ENCODE data around the gene MYRIP.
"Not testable (repeated sequence)": the region's sequence is repeated elsewhere in the genome, so short reads cannot be mapped to it uniquely, and the experiment has no call there.

The MYRIP gene

DNA sequence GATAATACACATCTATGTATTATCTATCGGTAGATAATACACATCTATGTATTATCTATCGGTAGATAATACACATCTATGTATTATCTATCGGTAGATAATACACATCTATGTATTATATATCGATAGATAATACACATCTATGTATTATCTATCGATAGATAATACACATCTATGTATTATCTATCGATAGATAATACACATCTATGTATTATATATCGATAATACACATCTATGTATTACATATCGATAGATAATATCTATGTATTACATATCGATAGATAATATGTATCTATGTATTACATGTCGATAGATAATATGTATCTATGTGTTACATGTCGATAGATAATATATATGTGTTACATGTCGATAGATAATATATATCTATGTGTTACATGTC, 275.0 kb downstream of the MYRIP start:
- DNase-seq (ENCODE audit: low read depth) = not testable (repeated sequence)

DNA sequence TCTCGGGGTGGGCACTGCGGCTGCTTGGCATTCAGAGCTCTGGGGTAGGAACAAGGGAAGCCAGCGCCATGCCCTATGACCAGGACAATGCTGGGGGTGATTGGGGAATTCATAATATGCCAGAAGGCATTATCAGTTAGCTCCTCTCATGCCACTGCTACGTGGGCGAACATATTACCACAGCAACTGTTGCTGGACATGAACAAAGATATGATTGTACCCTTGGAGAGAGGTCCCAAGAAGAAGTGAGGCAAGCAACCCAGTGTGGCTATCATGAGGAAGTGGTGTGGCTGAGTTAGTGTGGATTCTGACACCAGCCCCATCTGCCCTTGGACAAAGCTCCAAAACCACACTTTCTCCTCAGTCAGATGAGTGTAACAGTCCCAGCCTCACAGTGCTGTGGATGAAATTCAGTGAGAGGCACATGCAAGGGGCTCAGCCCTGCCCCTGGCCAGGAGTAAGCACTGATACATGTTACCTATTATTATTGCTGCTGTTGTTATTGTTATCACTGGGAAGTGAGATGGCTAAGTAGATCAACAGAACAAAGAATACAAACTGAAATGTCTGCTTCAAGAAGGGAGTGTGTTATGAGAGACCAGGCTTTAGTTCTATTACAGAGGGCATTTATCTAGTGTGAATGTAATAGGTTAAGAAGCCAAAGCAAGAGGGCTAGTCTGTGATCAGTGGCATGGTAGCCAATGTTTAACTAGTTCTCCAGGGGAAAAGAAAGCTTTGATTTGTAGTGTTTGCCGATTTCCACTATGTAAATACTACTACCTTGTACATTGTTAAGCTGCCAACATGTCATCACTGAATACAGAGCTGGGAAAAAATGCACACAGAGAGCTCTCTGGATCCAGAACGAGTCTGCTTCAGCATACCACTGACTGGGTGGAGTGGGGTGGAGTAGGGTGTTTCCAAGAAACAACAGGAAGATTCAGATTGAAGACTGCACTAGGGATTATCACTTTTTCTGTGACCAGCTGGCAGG, 277.8 kb downstream of the MYRIP start:
- no peak for DNase-seq (ENCODE audit: low read depth)

DNA sequence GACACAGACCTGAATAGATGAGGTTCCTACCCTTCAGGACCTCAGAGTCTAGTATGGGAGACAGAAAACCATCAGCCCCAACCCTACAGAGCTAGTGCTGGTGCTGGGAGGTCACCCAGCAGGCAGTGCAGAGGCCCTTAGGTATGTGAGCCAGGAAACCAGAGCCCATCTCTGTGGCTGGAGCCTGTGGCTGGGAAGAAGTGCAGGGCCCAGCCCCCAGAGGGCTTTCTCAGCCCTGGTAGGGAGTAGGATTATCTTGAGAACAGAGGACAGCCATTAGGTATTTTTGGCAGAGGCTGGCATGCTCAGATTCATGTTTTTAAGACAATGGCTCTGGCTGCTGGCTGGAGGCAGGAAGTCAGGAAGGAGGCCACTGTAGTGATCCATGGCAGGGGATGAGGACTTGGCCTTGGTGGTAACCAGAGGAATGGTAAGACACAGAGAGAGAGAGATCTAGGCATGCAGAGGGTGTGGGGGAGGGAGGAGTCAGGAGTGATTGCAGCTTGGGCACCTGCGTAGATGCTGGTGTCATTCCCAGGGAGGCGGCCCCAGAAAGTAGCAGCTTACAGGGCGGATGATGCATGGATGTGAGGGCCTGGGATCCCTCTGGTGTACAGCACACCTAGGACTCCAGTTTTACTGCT, 279.2 kb downstream of the MYRIP start:
- no peak for DNase-seq (ENCODE audit: low read depth)

DNA sequence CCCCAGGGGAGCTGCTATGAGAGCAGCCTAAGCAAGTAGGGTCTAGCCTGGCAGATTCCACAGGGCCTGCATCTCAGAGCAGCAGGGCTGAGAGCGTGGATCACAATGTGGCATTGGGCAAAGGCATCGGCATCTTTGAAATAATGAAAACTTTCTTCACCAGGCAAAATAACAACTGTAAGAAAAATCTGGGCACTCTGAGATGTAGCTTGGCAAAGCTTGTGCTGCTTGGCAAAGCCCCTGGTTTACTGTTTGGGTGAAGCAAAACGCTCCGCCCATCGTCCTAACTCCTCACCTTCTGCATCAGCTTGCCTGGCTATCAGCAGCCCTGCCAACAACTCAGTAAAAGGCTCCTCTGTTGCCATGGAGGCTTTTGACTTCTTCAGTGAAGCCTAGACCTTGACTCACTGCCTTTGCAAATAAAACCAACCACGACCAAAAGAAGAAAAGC, 287.3 kb downstream of the MYRIP start:
- DNase-seq (ENCODE audit: low read depth) = no peak

DNA sequence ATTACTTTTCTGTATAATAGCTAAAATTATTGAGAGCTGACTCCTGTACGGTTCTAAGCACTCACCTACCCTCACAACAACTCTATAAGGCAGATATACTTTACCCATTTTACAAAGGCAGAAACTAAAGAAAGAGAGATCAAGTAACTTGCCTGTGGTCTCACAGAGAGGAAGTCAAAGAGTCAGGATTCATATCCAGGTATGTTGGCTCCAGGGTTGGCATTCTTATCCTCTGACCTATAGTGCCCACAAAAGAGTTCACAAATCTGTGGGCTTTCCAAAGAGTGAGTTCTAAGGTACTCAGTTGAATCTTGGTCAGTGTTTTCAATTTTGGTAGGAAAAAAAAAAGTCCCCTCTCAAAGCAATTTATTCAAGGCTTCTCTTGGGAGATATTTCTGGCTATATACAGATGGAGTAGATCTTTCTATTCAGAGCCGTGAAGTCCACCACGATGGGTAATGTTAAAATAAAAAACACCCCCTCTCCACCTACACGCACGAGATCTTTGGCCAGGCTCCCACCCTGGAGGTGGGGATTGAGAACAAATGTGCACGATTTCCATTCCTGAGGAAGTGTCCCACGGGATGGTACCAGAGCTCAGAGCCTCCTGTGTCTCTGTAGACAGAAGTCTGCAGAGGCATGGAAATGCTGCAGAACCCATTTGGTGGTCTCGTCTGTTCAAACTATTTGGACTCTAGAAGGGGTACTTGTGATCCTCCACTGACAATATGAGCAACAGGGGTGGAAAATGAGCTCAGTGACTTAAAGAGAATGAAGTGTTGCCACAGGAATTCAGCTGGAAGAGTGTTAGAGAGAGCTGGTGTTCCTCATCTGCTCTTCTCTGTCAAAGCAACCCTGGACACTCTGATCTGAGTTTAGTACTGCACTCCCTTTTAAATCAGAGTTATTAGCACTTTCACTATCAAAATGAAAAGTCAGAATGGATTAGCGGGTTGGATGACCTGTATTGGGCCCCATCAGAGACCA, 288.0 kb downstream of the MYRIP start:
- DNase-seq (ENCODE audit: low read depth) = no peak

DNA sequence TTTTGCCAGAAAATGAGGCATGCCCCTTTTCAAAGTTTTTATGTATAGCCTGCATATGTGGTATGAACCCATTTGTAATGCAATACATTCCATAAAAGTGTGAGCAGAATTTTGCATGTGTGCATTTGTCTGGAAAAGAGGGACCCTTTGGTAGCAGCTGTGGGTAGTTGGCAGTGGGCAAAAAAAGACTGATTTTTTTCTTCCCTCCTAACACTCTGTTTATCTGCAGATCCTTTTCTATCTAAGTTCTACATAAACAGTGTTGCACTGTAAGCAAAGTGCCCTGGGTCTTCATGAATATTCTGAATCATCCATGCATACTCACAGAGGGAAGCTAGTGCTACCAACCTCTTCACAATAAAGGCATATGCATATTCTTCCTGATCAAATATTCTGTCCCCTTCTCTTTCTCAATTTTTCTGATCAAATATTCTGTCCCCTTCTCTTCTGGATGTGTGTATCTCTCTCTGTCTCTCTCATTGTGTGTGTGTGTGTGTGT, 288.9 kb downstream of the MYRIP start:
- DNase-seq (ENCODE audit: low read depth) = peak; percentile 17

DNA sequence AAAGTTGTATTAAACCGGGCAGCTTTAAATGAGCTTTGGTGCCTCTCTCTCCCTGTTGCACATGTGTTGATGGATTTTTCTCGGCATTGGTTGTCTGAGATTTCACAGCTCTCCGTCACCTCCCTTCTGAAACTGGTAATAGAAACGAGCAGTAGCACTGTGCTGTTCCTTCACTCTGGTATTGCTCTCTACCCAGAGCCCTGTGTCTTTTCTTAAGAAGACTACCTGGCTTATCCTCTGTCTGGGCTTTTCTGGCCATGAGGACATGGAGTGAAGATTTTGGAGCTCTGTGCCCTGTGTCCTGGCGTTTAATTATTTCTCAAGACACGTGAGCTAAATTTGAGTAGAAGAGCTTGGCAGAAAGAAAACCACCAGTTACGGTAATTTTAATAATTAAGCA, 290.5 kb downstream of the MYRIP start:
- no peak for DNase-seq (ENCODE audit: low read depth)

DNA sequence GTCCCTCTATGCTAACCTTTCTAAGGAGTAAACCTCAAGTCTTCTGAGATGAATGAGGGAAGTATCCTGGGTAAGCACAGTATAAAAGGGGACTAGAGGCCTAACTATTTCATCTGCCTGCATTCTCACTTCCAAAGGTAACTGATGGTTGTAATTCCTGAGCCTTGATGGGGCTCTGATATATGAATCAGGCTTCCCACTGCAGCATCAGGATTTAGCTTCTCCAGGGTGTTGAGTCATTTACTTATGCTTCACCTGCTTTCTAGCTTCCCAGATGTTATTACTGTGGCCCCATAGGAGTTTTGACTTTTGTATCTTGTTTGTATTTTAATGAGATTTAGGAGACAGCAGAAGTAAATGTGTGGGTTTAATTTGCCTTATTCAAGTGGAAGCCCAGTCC, 292.8 kb downstream of the MYRIP start:
- no peak for DNase-seq (ENCODE audit: low read depth)

DNA sequence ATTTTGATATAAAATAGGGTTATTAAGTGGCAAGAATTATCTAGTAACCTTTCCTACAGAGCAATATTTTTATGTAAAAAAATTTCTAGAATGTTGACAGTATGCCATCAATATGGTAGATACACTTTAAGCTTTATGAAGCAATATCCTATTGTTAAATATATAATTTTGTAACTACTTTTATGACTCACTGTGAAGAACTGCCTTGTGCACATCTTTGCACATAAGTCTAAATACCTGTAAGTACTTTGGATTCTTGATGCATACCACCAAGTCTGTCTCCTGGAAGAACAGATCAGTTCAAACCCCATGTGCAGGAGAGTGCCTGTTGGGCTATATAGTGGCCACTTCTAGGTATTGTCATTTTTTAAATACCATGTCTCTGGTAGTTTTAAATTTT, 294.4 kb downstream of the MYRIP start:
- DNase-seq (ENCODE audit: low read depth) = no peak

DNA sequence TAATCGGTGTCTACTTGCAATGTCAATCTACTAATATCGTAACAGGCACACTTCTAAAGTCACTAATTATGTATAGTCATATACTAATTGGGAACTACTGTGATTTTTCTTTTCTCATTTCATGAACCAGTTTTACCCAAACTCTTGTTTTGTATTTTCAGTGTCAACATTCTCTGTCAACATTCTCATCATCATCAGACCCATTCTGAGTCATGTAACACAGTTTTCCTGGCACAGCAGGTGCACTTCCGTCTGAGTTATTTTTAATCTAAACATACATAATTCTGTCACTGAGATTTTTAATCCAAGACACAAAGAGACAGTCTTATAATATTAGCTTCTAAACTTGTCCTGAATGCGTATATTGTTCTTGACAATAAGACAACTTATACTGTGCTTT, 295.0 kb downstream of the MYRIP start:
- no peak for DNase-seq (ENCODE audit: low read depth)

DNA sequence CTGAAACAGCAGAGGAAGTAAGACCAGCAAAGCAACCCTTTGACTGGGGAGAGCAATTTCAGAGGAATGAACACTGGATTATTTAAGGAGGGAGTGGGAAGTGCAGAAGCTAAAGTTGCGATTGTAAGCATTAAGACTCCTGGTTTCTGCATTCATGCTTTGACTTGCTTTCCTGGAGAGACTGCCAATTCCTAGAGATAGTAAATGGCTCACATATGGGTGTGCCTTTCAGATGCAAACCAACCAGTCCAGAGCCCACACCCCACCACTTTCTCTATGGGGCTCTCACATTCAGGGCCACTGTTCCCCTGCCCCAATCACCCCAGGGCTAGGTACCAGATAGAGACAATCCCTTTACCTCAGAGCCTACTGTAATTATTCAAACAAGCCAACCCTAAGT, 299.2 kb downstream of the MYRIP start:
- no peak for DNase-seq (ENCODE audit: low read depth)

DNA sequence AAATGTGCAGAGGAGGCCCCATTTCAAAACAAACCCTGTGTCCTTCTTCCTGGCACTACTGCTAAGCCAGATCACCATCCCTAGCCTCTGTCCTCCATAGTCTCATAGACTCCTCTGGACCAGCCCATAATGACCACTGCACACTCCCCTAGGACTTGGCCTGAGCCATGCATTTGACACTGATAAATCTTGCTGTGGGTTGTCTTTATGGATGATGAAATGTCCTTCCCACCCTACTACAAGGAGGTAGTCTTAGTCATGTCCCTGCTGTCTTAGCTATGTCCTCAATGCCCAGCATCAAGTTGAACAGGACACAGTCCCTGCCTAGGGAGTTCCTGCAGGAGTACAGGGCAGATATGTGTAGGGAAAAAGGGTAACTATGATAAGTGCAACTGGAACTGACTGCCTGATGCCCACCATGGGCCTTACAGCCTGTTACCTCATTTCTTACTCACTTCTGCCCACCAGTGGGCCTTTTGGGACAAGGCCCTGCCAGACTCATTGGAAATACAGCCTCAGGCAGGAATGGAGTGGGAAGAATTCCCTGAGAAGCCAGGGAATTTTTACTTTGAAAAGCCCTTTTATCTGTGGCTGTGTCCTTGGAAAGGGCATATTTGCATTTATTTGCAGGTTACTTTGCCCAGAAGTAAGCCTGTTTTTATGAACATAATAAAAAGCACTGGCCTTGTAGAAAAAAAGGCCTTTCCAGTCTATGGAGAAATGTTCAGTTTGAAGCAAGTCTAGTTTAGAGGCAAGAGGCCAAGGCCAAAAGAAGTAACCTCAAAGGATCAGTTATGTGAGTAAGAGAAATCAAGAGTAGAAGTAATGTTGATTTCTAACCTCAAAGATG, 300.5 kb downstream of the MYRIP start:
- peak; percentile 29 for DNase-seq (ENCODE audit: low read depth)

DNA sequence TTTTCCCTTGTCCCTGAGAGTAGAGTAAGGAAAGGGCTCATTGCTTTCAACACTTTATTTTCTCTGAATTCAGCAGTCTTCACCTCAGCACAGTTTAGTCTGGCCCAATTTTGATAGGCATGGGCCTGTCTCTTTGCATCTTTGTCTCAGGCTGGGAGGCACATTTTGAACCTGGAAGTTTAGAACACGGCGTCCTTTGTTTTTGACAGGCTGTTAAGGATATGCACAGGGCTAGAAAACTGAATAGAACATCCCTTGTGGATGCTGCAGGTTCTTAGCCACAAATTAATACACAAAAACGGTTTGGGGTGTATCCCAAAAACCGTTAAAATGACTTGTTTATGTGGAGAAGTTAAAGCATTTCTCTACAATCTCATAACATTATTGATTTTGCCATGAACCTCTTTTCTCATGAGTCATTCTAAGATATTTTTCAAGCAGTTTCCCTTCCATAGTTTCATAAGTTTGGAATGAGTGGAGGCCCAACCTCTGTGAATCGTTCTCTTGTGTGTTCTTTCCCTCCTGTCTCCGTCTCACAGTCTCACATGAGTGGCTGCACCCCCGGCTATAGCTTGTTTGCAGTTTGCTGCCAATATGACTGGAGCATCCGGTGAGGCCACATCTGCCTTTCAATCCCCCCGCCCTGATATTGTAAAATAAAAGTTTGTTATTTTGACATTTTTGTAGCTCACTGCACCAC, 307.2 kb downstream of the MYRIP start:
- DNase-seq (ENCODE audit: low read depth) = peak; percentile 93

DNA sequence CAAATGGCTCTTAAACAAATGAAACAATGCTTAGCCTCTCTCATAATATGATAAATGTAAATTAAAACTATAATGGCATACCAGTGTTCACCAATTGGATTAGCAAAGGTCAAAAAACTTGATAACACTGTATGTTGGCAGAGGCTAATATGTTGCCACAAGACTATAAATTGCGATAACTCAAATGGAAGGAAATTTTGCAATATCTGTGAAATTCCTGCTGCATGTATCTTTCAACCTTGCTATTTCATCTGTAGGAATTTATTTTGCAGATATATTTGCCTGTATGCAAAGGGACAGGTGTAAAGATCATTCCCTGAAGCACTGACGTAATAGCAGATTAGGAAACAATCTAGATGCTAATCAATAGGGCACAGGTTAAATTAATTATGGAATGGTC, 308.7 kb downstream of the MYRIP start:
- DNase-seq (ENCODE audit: low read depth) = no peak

DNA sequence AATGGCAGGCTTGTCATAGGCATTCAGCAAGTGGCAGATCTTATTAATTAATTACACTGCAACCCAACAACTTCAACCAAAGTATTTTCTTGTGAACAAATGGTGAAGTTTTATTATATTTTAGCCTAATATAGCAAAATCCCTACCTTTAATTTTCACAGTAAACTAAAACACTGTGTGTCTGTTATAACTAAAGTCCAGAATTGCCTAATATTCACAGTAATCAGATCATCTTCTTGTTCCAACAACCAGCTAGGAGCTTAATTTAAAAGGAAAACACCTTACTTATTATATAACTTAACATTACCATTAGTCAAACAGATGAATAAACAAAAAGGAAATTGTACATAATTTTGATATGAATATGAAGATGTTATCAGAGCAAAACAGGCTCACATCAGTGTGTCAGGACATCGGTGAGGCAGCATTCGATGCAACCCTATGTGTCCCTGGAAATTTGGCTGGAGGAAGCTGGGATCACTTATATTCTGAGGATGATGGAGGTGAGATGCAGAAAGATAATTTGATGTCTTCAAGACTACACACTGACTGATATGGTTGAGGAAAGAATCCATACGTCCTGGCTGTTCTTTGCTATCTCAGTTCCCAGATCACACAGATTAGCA, 310.8 kb downstream of the MYRIP start:
- DNase-seq (ENCODE audit: low read depth) = no peak

DNA sequence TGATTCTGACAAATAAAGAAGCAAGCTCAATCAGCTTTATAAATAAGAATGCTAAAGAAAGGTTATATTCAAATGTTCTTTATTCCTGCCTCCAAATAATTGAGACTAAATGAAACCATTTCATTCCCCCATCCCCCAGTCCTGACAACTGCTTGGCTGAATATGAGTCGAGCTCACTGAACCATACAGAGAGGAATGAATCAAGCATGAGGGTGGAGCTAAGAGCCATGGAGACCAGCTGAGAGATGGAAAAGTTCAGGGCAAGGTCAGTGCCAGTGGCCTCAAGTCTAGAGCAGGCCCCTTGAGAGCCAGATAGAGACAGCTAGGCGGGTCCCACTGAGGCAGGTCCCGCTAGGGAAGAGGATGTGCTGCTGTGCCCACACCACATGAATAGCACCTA, 311.4 kb downstream of the MYRIP start:
- DNase-seq (ENCODE audit: low read depth) = peak; percentile 79

DNA sequence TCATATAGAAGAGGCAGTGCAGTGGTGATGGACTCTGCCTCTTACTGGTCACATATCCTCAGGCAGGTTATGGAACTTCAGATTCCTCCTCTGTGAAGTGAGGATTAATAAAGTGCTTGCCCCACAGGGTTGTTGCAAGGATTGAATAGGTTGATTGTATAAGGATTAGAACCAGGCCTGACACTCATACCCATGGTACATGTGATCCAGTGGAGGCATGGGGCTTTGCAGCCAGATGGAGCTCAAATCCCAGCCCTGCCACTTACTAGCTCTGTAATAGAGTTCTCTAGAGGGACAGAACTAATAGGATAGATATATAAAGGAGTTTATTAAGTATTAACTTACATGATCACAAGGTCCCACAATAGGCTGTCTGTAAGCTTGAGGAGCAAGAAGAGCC, 315.5 kb downstream of the MYRIP start:
- DNase-seq (ENCODE audit: low read depth) = no peak

DNA sequence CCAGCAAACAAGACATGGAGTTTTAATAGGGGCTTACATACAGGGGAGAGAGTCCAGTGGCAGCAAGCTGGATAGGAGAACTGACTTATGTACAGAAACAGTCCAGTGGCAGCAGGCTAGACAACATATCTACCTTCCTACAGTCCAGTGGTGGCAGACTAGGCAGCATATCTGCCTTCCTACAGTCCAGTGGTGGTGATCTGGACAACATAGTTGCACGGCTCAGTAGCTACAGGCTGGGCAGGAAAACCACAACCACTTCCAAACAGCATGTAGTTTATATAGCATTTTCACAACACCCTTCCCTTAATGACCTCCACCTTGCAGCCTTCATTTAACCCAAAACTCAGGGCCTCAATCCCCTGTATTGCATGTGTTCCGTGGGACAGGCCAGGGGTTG, 318.8 kb downstream of the MYRIP start:
- DNase-seq (ENCODE audit: low read depth) = no peak

DNA sequence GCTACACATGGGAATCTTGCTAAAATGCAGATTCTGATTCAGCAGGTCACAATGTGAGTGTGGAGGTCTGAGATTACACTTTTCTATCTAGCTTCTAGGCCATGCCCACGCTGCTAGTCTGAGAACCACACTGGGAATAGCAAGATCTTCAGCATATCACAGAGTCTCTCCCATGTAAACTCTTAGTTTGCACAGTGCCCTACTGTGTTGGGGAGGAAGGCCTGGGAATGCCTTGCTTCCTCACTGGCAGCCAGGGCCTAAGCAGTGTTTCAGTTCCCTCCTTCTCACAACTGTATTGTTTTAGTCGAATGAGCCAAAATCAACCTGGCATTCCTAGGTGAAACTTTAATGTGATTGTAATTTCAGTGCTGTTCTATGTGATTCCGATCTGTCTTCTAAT, 320.1 kb downstream of the MYRIP start:
- no peak for DNase-seq (ENCODE audit: low read depth)

DNA sequence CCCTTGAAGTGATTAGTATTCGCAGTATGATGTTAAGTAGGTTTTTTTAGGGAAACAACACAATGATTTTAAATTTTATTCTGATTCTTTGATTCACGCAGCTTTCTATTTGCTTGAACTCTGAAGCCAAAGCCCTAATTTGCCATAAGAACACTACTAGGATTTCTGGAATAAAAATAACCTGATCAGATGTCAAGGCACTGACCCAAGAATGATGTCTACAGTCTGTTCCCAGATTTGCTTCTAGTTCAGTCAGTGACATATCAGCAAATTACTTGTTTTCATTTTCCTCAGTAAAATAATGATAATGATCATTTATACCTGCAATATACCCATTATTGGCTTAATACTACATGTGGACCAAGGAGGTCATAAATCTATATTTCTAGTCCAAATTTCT, 320.6 kb downstream of the MYRIP start:
- DNase-seq (ENCODE audit: low read depth) = no peak
